NB4 (cell line): ENCODE measurements around the gene RCVRN.

Source experiments
- MYC ChIP-seq: IDR thresholded peaks from 2 replicates; pipeline ENCODE4 v1.6.1; 2011; ENCODE audit warnings: low read depth, low read length
- POLR2A ChIP-seq: IDR thresholded peaks from 2 replicates; pipeline ENCODE4 v1.6.1; 2011; ENCODE audit warnings: mild to moderate bottlenecking; ENCODE audit not compliant: insufficient read length; ENCODE audit errors: extremely low read depth
- TF ChIP-seq, protein P1 (sequence below): IDR thresholded peaks from one replicate; pipeline ENCODE4 v1.5.1; 2012; ENCODE audit warnings: low read depth, low read length
- TF ChIP-seq, protein P2 (sequence below): IDR thresholded peaks from 2 replicates; pipeline ENCODE4 v1.6.1; 2011; ENCODE audit warnings: low read depth, low read length

DNA sequence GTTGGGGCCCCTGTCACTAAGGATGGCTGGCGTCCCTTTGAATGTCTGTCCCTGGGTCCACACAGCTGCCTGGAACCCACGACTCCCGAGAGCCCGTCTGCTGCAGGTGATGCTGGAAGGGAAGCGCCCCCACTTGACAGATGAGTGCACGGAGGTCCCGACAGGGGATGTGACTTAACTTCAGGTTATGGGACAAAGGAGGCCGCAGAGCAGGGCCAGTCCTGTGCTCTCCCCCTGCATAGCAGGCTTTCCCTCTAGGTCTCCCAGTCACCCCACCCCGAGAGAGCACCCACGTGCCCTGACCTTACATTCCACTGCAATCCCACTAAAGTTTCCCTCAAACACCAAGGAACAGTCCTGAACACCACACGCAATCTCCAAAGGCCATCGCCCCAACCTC lies 6.0 kb upstream of the RCVRN start:
- TF ChIP-seq, protein P1, sequence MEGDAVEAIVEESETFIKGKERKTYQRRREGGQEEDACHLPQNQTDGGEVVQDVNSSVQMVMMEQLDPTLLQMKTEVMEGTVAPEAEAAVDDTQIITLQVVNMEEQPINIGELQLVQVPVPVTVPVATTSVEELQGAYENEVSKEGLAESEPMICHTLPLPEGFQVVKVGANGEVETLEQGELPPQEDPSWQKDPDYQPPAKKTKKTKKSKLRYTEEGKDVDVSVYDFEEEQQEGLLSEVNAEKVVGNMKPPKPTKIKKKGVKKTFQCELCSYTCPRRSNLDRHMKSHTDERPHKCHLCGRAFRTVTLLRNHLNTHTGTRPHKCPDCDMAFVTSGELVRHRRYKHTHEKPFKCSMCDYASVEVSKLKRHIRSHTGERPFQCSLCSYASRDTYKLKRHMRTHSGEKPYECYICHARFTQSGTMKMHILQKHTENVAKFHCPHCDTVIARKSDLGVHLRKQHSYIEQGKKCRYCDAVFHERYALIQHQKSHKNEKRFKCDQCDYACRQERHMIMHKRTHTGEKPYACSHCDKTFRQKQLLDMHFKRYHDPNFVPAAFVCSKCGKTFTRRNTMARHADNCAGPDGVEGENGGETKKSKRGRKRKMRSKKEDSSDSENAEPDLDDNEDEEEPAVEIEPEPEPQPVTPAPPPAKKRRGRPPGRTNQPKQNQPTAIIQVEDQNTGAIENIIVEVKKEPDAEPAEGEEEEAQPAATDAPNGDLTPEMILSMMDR, result no peak
- TF ChIP-seq MYC (no peak), POLR2A (no peak)
- TF ChIP-seq, protein P2, sequence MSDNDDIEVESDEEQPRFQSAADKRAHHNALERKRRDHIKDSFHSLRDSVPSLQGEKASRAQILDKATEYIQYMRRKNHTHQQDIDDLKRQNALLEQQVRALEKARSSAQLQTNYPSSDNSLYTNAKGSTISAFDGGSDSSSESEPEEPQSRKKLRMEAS, result no peak
